ENCODE data around the gene MAST2. TPM values are rescaled to one million over a fixed set of nuclear protein-coding genes. Genes with fewer than 3 reads are reported as not detected.
A peak's percentile ranks its signal among the peaks of the same experiment; 100 is the strongest.
"Not testable (repeated sequence)": the region's sequence is repeated elsewhere in the genome, so short reads cannot be mapped to it uniquely, and the experiment has no call there.

The MAST2 gene
- total and polyA plus RNA-seq, 3 experiments from 2014 or later, result 5.6 to 29.9 (median 29.5) TPM

DNA sequence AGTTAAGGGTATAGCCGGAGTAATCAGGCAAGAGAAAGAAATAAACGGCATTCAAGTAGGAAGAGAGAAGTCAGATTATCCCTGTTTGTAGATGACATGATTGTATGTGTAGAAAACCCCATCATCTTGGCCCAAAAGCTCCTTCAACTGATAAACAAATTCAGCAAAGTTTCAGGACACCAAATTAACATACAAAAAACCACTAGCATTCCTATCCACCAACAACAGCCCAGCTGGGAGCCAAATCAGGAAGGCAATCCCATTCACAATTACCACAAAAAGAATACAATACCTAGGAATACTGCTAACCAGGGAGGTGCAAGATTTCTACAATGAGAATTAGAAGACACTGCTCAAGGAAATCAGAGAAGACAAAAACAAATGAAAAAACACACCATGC is 45.3 kb downstream of the MAST2 start:
- H3K4me1 ChIP-seq (ENCODE audit: insufficient read depth, low read length), result no peaks in the 10 kb centered on the region
- no peaks in the 10 kb centered on the region for H3K4me1 Mint-ChIP-seq
- H3K27me3 ChIP-seq (ENCODE audit: insufficient read depth, low read length, poor library complexity, severe bottlenecking), result no peaks in the 10 kb centered on the region
- H3K9me3 Mint-ChIP-seq, result peaks cover 7 to 18% (median 12%) of the 10 kb centered on the region in 5 donors
- POLR2A ChIA-PET, result no interaction called here
- no peak overlapping the region for H3K4me3 Mint-ChIP-seq
- no peak overlapping the region for H3K27ac ChIP-seq (ENCODE audit: low read depth, low read length)
- CTCF ChIA-PET, result no interaction called here
- H3K27me3 Mint-ChIP-seq, result peaks cover 0 to 3% of the 10 kb centered on the region in 2 donors
- H3K4me3 ChIP-seq (ENCODE audit: low read length), result no peak overlapping the region
- H3K36me3 ChIP-seq (ENCODE audit: insufficient read depth, low read length), result no peaks in the 10 kb centered on the region
- H3K9me3 ChIP-seq (ENCODE audit: low read length), result no peaks in the 10 kb centered on the region
- peak overlapping the region in 1 of 8 donors; percentile 50 for H3K27ac Mint-ChIP-seq
- H3K36me3 Mint-ChIP-seq, result peaks cover 5 to 34% (median 6%) of the 10 kb centered on the region in 3 donors
- DNase-seq, result no peak

DNA sequence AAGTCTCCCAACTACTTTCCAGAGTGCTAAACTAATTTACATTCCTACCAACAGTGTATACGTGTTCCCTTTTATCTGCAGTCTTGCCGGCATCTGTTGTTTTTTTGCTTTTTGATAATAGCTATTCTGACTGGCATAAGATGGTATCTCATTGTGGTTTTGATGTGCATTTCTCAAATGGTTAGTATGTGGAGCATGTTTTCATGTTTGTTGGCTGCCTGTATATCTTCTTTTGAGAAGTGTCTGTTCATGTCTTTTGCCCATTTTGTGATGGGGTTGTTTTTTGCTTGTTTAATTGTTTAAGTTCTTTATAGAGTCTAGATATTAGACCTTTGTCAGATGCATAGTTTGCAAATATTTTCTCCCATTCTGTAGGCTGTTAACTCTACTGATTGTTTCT is 46.6 kb downstream of the MAST2 start:
- ChIA-PET POLR2A (no interaction called here), CTCF (no interaction called here)
- Histone ChIP-seq H3K4me1 (ENCODE audit: insufficient read depth, low read length) (no peaks in the 10 kb centered on the region), H3K36me3 (ENCODE audit: insufficient read depth, low read length) (no peaks in the 10 kb centered on the region), H3K4me3 (ENCODE audit: low read length) (no peak overlapping the region), H3K27me3 (ENCODE audit: insufficient read depth, low read length, poor library complexity, severe bottlenecking) (no peaks in the 10 kb centered on the region), H3K27ac (ENCODE audit: low read depth, low read length) (no peak overlapping the region), H3K9me3 (ENCODE audit: low read length) (no peaks in the 10 kb centered on the region)
- Mint-ChIP-seq H3K27ac (no peak overlapping the region), H3K4me3 (no peak overlapping the region), H3K9me3 (peaks cover 7 to 18% (median 12%) of the 10 kb centered on the region in 5 donors), H3K36me3 (peaks cover 5 to 34% (median 6%) of the 10 kb centered on the region in 3 donors), H3K27me3 (peaks cover 0 to 3% of the 10 kb centered on the region in 2 donors), H3K4me1 (no peaks in the 10 kb centered on the region)
- no peak for DNase-seq

DNA sequence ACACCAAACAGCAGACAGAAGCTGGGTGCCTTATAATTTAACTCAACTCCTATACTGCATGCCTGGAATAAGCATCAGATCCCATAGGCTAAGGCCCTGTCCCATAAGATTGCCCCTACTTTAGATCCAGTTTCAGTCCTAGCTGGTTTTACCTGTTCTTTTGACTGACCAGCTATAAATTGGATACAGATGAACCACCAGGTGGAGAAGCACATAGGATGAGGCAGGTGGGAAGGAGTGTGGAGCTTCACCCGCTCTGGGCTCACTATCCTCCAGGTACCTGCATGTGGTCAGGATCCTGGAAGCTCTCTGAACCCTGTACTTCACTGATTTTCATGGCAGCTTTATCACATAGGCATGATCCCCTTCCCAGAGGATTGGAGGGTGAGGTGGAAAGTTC is 51.3 kb downstream of the MAST2 start:
- CTCF ChIA-PET, result no interaction called here
- POLR2A ChIA-PET, result no interaction called here
- H3K4me1 Mint-ChIP-seq, result no peaks in the 10 kb centered on the region

DNA sequence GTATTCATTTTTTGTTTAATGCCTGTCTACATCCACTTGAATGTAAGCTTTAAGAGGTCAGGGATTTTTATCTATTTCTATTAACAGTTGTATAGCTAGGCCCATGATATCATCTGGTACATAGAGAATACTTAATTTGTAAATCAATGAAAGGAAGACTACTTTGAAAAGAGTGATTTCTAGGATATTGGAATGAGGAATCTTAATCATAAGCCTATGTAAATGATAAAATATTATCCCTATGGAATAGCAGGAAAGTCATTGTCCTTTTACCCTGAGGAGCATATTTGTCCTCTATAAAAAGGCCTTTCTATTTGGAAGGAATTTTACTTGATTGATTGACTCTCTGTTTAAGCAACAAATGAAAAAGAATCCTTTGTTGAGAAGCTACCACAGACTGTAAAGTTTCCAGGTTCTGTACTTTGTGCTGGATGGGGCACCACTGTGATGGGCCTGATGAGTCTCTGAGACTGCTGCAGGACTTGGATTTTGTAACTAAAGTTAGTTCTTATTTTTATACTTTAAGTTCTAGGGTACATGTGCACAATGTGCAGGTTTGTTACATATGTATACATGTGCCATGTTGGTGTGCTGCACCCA is 53.8 kb downstream of the MAST2 start:
- ChIA-PET POLR2A (no interaction called here), CTCF (no interaction called here)
- peaks cover 0 to 8% (median 0%) of the 10 kb centered on the region in 3 donors for H3K36me3 Mint-ChIP-seq
- H3K27ac Mint-ChIP-seq, result no peak overlapping the region
- no peak for DNase-seq
- Histone ChIP-seq H3K9me3 (ENCODE audit: low read length) (no peaks in the 10 kb centered on the region), H3K4me3 (ENCODE audit: low read length) (no peak overlapping the region), H3K27ac (ENCODE audit: low read depth, low read length) (no peak overlapping the region), H3K36me3 (ENCODE audit: insufficient read depth, low read length) (no peaks in the 10 kb centered on the region), H3K4me1 (ENCODE audit: insufficient read depth, low read length) (no peaks in the 10 kb centered on the region), H3K27me3 (ENCODE audit: insufficient read depth, low read length, poor library complexity, severe bottlenecking) (no peaks in the 10 kb centered on the region)
- peaks cover 0 to 2% (median 0%) of the 10 kb centered on the region in 5 donors for H3K9me3 Mint-ChIP-seq
- H3K4me1 Mint-ChIP-seq, result peaks cover 0 to 9% (median 0%) of the 10 kb centered on the region in 3 donors
- H3K4me3 Mint-ChIP-seq, result no peak overlapping the region
- no peaks in the 10 kb centered on the region for H3K27me3 Mint-ChIP-seq

More for the DNA sequence above, 51.3 kb downstream of the MAST2 start:
- peaks cover 0 to 3% of the 10 kb centered on the region in 2 donors for H3K27me3 Mint-ChIP-seq
- no peaks in the 10 kb centered on the region for H3K36me3 ChIP-seq (ENCODE audit: insufficient read depth, low read length)
- H3K4me1 ChIP-seq (ENCODE audit: insufficient read depth, low read length), result no peaks in the 10 kb centered on the region
- no peak overlapping the region for H3K27ac Mint-ChIP-seq
- no peak overlapping the region for H3K4me3 Mint-ChIP-seq
- no peak for DNase-seq
- peaks cover 3 to 12% (median 10%) of the 10 kb centered on the region in 5 donors for H3K9me3 Mint-ChIP-seq
- H3K36me3 Mint-ChIP-seq, result peaks cover 4 to 20% (median 4%) of the 10 kb centered on the region in 3 donors
- H3K27me3 ChIP-seq (ENCODE audit: insufficient read depth, low read length, poor library complexity, severe bottlenecking), result no peaks in the 10 kb centered on the region
- no peaks in the 10 kb centered on the region for H3K9me3 ChIP-seq (ENCODE audit: low read length)
- no peak overlapping the region for H3K27ac ChIP-seq (ENCODE audit: low read depth, low read length)
- no peak overlapping the region for H3K4me3 ChIP-seq (ENCODE audit: low read length)

DNA sequence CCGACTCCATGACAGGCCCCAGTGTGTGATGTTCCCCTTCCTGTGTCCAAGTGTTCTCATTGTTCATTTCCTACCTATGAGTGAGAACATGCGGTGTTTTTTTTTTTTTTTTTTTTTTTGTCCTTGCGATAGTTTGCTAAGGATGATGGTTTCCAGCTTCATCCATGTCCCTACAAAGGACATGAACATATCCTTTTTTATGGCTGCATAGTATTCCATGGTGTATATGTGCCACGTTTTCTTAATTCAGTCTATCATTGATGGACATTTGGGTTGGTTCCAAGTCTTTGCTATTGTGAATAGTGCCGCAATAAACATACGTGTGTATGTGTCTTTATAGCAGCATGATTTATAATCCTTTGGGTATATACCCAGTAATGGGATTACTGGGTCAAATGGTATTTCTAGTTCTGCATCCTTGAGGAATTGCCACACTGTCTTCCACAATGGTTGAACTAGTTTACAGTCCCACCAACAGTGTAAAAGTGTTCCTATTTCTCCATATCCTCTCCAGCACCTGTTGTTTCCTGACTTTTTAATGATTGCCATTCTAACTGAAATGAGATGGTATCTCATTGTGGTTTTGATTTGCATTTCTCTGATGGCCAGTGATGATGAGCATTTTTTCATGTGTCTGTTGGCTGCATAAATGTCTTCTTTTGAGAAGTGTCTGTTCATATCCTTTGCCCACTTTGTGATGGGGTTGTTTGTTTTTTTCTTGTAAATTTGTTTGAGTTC is 54.5 kb downstream of the MAST2 start:
- H3K4me3 ChIP-seq (ENCODE audit: low read length); H3K27ac ChIP-seq (ENCODE audit: low read depth, low read length); H3K4me3 Mint-ChIP-seq; H3K27me3 Mint-ChIP-seq; H3K9me3 ChIP-seq (ENCODE audit: low read length); H3K36me3 Mint-ChIP-seq; CTCF ChIA-PET; H3K27me3 ChIP-seq (ENCODE audit: insufficient read depth, low read length, poor library complexity, severe bottlenecking); DNase-seq; H3K36me3 ChIP-seq (ENCODE audit: insufficient read depth, low read length); H3K4me1 Mint-ChIP-seq; H3K27ac Mint-ChIP-seq; H3K4me1 ChIP-seq (ENCODE audit: insufficient read depth, low read length); POLR2A ChIA-PET; H3K9me3 Mint-ChIP-seq: not testable (repeated sequence)

DNA sequence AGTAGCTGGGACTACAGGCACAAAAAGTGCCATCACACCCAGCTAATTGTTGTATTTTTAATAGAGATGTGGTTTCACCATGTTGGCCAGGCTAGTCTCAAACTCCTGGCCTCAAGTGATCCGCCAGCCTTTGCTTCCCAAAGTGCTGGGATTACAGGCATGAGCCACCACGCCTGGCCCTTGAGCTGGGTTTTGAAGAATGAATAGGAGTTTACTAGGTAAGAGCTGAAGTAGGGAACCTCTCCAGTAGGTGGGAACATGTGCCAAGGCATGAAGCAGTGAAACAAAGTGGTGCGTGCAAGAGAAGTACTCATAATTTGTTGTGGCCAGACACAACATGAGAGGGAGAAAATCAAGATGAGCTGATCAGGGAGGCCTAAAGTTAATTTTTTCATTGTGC is 55.8 kb downstream of the MAST2 start:
- Histone ChIP-seq H3K27me3 (ENCODE audit: insufficient read depth, low read length, poor library complexity, severe bottlenecking) (no peaks in the 10 kb centered on the region), H3K4me1 (ENCODE audit: insufficient read depth, low read length) (no peaks in the 10 kb centered on the region), H3K4me3 (ENCODE audit: low read length) (no peak overlapping the region), H3K9me3 (ENCODE audit: low read length) (no peaks in the 10 kb centered on the region), H3K27ac (ENCODE audit: low read depth, low read length) (no peak overlapping the region), H3K36me3 (ENCODE audit: insufficient read depth, low read length) (no peaks in the 10 kb centered on the region)
- no peak for DNase-seq
- H3K27ac Mint-ChIP-seq, result no peak overlapping the region
- no peaks in the 10 kb centered on the region for H3K27me3 Mint-ChIP-seq
- POLR2A ChIA-PET, result no interaction called here
- CTCF ChIA-PET, result no interaction called here
- H3K4me1 Mint-ChIP-seq, result peaks cover 0 to 10% (median 0%) of the 10 kb centered on the region in 3 donors
- no peak overlapping the region for H3K4me3 Mint-ChIP-seq
- peaks cover 0 to 8% (median 0%) of the 10 kb centered on the region in 3 donors for H3K36me3 Mint-ChIP-seq
- H3K9me3 Mint-ChIP-seq, result peaks cover 0 to 2% (median 0%) of the 10 kb centered on the region in 5 donors

DNA sequence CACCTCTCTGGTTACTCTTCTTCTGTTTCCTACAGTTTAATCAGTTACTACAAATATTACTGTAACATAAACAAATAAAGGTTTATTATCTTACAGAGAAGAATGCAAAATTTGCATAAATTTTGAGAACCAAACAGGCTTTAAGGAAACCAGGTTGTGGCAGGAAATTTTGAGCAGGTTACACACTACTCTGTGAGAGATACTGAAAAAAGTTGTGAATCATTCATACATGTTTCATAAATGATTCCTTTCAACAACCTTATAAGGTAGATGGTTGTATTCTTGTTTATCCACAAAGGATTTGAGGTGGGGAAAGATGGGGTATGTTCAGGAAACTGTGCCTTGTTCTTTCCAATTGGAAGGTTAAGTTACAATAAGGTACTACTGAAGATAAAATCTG is 58.6 kb downstream of the MAST2 start:
- CTCF ChIA-PET, result no interaction called here

DNA sequence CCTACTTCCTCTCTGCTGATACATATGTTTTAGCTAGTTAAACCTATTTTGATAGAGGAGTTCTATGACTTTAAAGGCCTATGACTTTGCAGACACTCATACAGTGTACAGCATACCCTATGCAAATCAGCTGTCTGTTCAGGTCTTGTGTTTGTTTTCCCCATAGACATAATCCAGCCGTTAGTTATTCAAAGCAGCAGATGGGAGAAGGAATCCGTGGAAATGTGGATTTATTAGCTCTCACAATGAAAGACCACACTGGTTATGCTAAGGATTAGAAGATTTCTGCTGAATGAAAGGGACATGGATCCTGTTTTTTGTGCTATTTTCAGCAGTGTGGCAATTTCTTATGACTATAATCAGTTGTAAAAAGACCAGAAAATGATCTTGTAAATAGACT is 59.8 kb downstream of the MAST2 start:
- Histone ChIP-seq H3K4me3 (ENCODE audit: low read length) (no peak overlapping the region), H3K4me1 (ENCODE audit: insufficient read depth, low read length) (no peaks in the 10 kb centered on the region), H3K36me3 (ENCODE audit: insufficient read depth, low read length) (no peaks in the 10 kb centered on the region), H3K9me3 (ENCODE audit: low read length) (no peaks in the 10 kb centered on the region), H3K27ac (ENCODE audit: low read depth, low read length) (no peak overlapping the region), H3K27me3 (ENCODE audit: insufficient read depth, low read length, poor library complexity, severe bottlenecking) (no peaks in the 10 kb centered on the region)
- H3K9me3 Mint-ChIP-seq, result no peaks in the 10 kb centered on the region
- no peaks in the 10 kb centered on the region for H3K27me3 Mint-ChIP-seq
- H3K4me3 Mint-ChIP-seq, result no peak overlapping the region
- peaks cover 0 to 10% (median 0%) of the 10 kb centered on the region in 3 donors for H3K4me1 Mint-ChIP-seq
- H3K27ac Mint-ChIP-seq, result peak overlapping the region in 1 of 8 donors; percentile 77
- DNase-seq, result no peak
- ChIA-PET POLR2A (no interaction called here), CTCF (no interaction called here)
- H3K36me3 Mint-ChIP-seq, result peaks cover 0 to 4% (median 0%) of the 10 kb centered on the region in 3 donors

More for the DNA sequence above, 58.6 kb downstream of the MAST2 start:
- Mint-ChIP-seq H3K4me3 (no peak overlapping the region), H3K27me3 (no peaks in the 10 kb centered on the region), H3K27ac (no peak overlapping the region), H3K36me3 (peaks cover 0 to 8% (median 0%) of the 10 kb centered on the region in 3 donors), H3K9me3 (peaks cover 0 to 2% (median 0%) of the 10 kb centered on the region in 5 donors), H3K4me1 (peaks cover 0 to 10% (median 0%) of the 10 kb centered on the region in 3 donors)
- Histone ChIP-seq H3K27me3 (ENCODE audit: insufficient read depth, low read length, poor library complexity, severe bottlenecking) (no peaks in the 10 kb centered on the region), H3K36me3 (ENCODE audit: insufficient read depth, low read length) (no peaks in the 10 kb centered on the region), H3K4me3 (ENCODE audit: low read length) (no peak overlapping the region), H3K9me3 (ENCODE audit: low read length) (no peaks in the 10 kb centered on the region), H3K27ac (ENCODE audit: low read depth, low read length) (no peak overlapping the region), H3K4me1 (ENCODE audit: insufficient read depth, low read length) (no peaks in the 10 kb centered on the region)
- POLR2A ChIA-PET, result no interaction called here
- no peak for DNase-seq
